CD4-positive, CD25-positive, alpha-beta regulatory T cell (primary cell): ENCODE results near the gene PSEN1. TPM values are rescaled to one million over a fixed set of nuclear protein-coding genes. Genes with fewer than 3 reads are reported as not detected.

ENCODE experiments used
- ATAC-seq, 2 donors: fragments of 150-1000 bp; cut with Tn5 transposase; one replicate each; pipeline ENCODE4 v1.10.0; 2021; ENCODE audit warnings: low read depth in 2 of 2, moderate number of reproducible peaks in 2 of 2, moderate library complexity in 1 of 2
- DNase-seq, 3 donors: peaks; one replicate each; pipeline versions ENCODE4 v3.0.0 to v3.0.0-alpha.2; 2012 to 2022; ENCODE audit warnings: mixed read lengths in 1 of 3
- H3K27ac ChIP-seq: one replicate; pipeline ENCODE4 v1.7.0; 2013; ENCODE audit warnings: mild to moderate bottlenecking, low read length; ENCODE audit not compliant: insufficient read depth, poor library complexity, severe bottlenecking
- H3K27me3 ChIP-seq: one replicate; pipeline ENCODE4 v1.7.0; 2013; ENCODE audit warnings: low read length; ENCODE audit not compliant: control insufficient read depth, insufficient read depth
- H3K36me3 ChIP-seq: one replicate; pipeline ENCODE4 v1.7.0; 2013; ENCODE audit warnings: mild to moderate bottlenecking, low read length, moderate library complexity; ENCODE audit not compliant: control insufficient read depth, insufficient read depth
- H3K4me1 ChIP-seq: 2 replicates; pipeline ENCODE4 v1.7.0; 2013; ENCODE audit warnings: mild to moderate bottlenecking, low read length; ENCODE audit not compliant: insufficient read depth, control insufficient read depth, poor library complexity, severe bottlenecking
- H3K4me3 ChIP-seq: one replicate; pipeline ENCODE4 v1.7.0; 2013; ENCODE audit warnings: low read depth, mild to moderate bottlenecking, low read length, moderate library complexity
- H3K9me3 ChIP-seq, 2 experiments: 1 replicate in 1 of 2; 2 replicates in 1 of 2; pipeline ENCODE4 v1.7.0; 2013; ENCODE audit warnings: low read length in 2 of 2, mild to moderate bottlenecking in 1 of 2, moderate library complexity in 1 of 2; ENCODE audit not compliant: control insufficient read depth in 2 of 2
- H3K27ac Mint-ChIP-seq, 3 donors: one replicate each; pipeline ENCODE4 v1.8.0; 2020 to 2022; ENCODE audit warnings: mild to moderate bottlenecking in 3 of 3, mixed read lengths in 3 of 3, moderate library complexity in 2 of 3
- H3K27me3 Mint-ChIP-seq: one replicate; pipeline ENCODE4 v1.8.0; 2022; ENCODE audit warnings: mild to moderate bottlenecking, mixed read lengths
- H3K36me3 Mint-ChIP-seq: one replicate; pipeline ENCODE4 v1.8.0; 2020; ENCODE audit warnings: mixed read lengths
- H3K4me1 Mint-ChIP-seq, 4 donors: one replicate each; pipeline ENCODE4 v1.8.0; 2020 to 2022; ENCODE audit warnings: mixed read lengths in 4 of 4, mild to moderate bottlenecking in 1 of 4
- H3K4me3 Mint-ChIP-seq, 4 donors: one replicate each; pipeline ENCODE4 v1.8.0; 2020 to 2022; ENCODE audit warnings: mild to moderate bottlenecking in 4 of 4, mixed read lengths in 4 of 4, moderate library complexity in 3 of 4
- H3K9me3 Mint-ChIP-seq, 7 donors: one replicate each; pipeline ENCODE4 v1.8.0; 2020 to 2022; ENCODE audit warnings: mixed read lengths in 7 of 7, mild to moderate bottlenecking in 3 of 7, moderate library complexity in 2 of 7
- polyA plus RNA-seq, 4 donors: library from polyadenylated mRNA; unstranded; fragments of 300-500 nt; fragmentation: Illumina TruSeq; gene quantifications; one replicate each; pipeline ENCODE4 v1.2.3, GENCODE V29; 2021
- total RNA-seq: library from RNA; stranded (reverse); gene quantifications from one replicate; pipeline ENCODE4 v1.2.3, GENCODE V29; 2022

PSEN1 gene
- total and polyA plus RNA-seq, 5 donors from 2014 or later, result 36.6 to 47.5 (median 44.0) TPM

DNA sequence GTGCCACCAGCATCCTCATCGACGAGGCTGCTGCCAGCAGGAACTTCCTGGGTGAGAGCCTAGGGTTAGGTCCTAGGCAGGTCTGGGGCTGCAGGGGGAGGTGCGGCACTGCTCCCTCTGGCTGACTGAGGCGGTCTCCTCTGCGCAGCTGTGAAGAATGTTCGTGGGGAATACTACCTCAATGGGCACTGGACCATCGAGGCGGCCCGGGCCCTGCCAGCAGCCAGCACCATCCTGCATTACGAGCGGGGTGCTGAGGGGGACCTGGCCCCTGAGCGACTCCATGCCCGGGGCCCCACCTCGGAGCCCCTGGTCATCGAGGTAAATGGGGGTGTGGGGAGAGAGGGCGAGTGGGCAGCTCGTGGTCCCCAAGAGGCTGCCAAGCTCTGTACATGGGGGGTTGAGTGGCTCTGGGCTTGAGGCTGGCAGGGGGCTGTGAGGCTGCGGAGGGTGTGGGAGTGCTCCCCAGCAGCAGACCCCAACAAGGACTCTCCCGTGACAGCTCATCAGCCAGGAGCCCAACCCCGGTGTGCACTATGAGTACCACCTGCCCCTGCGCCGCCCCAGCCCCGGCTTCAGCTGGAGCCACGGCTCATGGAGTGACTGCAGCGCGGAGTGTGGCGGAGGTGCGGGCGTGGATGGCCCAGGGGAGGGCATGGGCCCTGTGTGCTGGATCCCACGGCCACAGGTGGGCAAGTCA lies 115.4 kb downstream of the PSEN1 start:
- H3K4me3 Mint-ChIP-seq, result no peak overlapping the region
- Histone ChIP-seq H3K27ac (no peak overlapping the region), H3K27me3 (no peaks in the 10 kb centered on the region), H3K9me3 (no peaks in the 10 kb centered on the region), H3K4me1 (no peaks in the 10 kb centered on the region), H3K36me3 (no peaks in the 10 kb centered on the region), H3K4me3 (no peak overlapping the region)
- H3K27me3 Mint-ChIP-seq, result peaks cover 31% of the 10 kb centered on the region
- peaks cover 0 to 6% (median 0%) of the 10 kb centered on the region in 7 donors for H3K9me3 Mint-ChIP-seq
- peaks cover 3 to 10% (median 7%) of the 10 kb centered on the region in 4 donors for H3K4me1 Mint-ChIP-seq
- ATAC-seq, result no peak
- H3K27ac Mint-ChIP-seq, result no peak overlapping the region
- H3K36me3 Mint-ChIP-seq, result peaks cover 7% of the 10 kb centered on the region
- DNase-seq, result no peak

DNA sequence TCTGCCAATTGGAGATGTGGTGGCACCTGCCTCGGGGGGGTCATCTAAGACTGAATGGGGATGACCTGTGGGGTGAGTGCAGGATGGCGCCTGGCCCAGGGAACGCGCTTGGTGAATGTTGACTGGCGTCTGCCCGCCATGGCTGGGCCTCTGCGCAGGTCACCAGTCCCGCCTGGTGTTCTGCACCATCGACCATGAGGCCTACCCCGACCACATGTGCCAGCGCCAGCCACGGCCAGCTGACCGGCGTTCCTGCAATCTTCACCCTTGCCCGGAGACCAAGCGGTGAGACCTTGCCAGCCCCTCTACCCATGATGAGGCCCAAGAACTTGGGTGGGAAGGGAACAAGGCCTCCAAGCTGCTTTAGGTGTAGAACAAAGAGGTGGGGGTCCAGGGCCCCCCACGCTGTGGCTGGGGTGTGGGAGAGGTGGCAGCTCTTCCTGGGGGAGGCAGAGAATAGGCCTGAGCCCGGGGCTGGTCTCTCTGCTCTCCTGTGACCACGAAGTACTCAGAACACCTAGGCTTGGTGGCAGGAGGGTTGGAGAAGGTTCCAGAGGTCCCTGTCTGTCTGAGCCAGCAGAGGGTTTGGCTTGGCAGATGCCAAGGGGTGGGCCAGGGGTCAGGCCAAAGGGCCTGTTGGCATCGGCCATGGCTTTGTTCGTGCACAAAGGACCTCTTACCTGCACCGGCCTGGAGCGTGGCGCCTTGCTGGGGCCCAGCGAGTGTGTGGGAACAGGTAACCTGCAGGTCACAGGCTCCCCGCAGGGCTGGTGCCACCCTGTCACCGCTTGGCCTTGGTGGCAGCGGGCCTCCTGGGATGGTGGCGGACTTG lies 116.4 kb downstream of the PSEN1 start:
- Histone ChIP-seq H3K9me3 (no peaks in the 10 kb centered on the region), H3K27me3 (no peaks in the 10 kb centered on the region), H3K4me1 (no peaks in the 10 kb centered on the region), H3K4me3 (no peak overlapping the region), H3K36me3 (no peaks in the 10 kb centered on the region), H3K27ac (no peak overlapping the region)
- H3K9me3 Mint-ChIP-seq, result peaks cover 0 to 2% (median 0%) of the 10 kb centered on the region in 7 donors
- H3K36me3 Mint-ChIP-seq, result no peaks in the 10 kb centered on the region
- no peak overlapping the region for H3K27ac Mint-ChIP-seq
- peaks cover 25% of the 10 kb centered on the region for H3K27me3 Mint-ChIP-seq
- ATAC-seq, result no peak
- H3K4me1 Mint-ChIP-seq, result no peaks in the 10 kb centered on the region
- no peak for DNase-seq
- H3K4me3 Mint-ChIP-seq, result no peak overlapping the region

DNA sequence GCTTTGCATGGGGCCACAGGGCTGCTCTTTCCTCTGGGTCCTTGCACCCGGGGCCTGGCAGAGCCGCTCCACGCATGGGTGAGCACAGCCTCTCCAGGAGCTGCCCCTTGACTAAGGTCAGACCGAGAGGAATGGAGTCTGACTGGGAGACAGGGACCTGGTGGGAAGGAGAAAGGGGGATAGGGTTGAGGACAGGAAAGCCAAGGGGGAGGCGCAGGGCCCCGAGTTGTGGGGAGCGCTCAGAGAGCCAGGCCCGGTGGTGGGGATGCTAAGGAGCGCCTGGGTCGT lies 117.0 kb downstream of the PSEN1 start:
- Mint-ChIP-seq H3K9me3 (no peaks in the 10 kb centered on the region), H3K27ac (no peak overlapping the region), H3K36me3 (no peaks in the 10 kb centered on the region), H3K27me3 (peaks cover 25% of the 10 kb centered on the region), H3K4me1 (peaks cover 0 to 2% (median 0%) of the 10 kb centered on the region in 4 donors), H3K4me3 (no peak overlapping the region)
- Histone ChIP-seq H3K4me3 (no peak overlapping the region), H3K9me3 (no peaks in the 10 kb centered on the region), H3K27me3 (no peaks in the 10 kb centered on the region), H3K4me1 (no peaks in the 10 kb centered on the region), H3K36me3 (no peaks in the 10 kb centered on the region), H3K27ac (no peak overlapping the region)
- DNase-seq (no peak), ATAC-seq (no peak)

DNA sequence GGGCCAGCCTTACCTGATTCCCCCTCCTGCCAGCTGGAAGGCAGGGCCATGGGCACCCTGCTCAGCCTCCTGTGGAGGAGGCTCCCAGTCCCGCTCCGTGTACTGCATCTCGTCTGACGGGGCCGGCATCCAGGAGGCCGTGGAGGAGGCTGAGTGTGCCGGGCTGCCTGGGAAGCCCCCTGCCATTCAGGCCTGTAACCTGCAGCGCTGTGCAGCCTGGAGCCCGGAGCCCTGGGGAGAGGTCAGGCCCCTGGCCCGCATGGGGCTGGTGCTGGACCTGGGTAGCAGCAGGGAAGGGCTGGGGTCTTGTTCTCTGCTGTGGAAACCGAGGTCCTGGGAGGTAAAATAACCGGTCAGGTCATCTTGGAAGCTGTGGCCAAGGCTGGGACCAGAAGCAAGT lies 117.4 kb downstream of the PSEN1 start:
- H3K27me3 Mint-ChIP-seq, result peaks cover 22% of the 10 kb centered on the region
- H3K36me3 ChIP-seq, result no peaks in the 10 kb centered on the region
- no peaks in the 10 kb centered on the region for H3K9me3 ChIP-seq
- no peaks in the 10 kb centered on the region for H3K27me3 ChIP-seq
- no peak overlapping the region for H3K27ac Mint-ChIP-seq
- no peak overlapping the region for H3K4me3 Mint-ChIP-seq
- no peaks in the 10 kb centered on the region for H3K9me3 Mint-ChIP-seq
- H3K27ac ChIP-seq, result no peak overlapping the region
- no peak for ATAC-seq
- H3K4me3 ChIP-seq, result no peak overlapping the region
- no peak for DNase-seq
- no peaks in the 10 kb centered on the region for H3K4me1 ChIP-seq
- H3K4me1 Mint-ChIP-seq, result peaks cover 0 to 3% (median 0%) of the 10 kb centered on the region in 4 donors
- no peaks in the 10 kb centered on the region for H3K36me3 Mint-ChIP-seq

DNA sequence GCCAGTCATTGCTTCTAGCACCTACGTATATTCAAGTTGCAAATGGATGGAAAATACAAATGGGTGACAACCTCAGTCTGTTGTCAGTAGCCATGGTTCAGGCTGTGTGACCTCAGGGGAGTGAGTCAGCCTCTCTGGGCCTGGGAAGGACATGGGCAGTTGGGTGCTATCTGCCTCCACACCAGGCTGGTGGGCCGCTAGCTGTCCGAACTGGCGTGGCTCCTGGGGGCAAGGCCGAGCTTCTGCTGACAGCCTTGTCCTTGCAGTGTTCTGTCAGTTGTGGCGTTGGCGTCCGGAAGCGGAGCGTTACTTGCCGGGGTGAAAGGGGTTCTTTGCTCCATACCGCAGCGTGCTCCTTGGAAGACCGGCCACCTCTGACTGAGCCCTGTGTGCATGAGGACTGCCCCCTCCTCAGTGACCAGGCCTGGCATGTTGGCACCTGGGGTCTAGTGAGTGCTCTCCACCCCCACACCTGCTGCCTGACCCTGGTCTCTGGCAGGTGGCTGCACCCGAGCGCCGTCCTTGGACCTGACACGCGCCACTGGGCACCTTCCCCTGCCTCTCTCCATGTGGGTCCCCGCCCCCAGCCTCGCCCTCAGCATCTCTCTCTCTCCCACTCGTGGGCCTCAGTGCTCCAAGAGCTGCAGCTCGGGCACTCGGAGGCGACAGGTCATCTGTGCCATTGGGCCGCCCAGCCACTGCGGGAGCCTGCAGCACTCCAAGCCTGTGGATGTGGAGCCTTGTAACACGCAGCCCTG lies 118.1 kb downstream of the PSEN1 start:
- Histone ChIP-seq H3K27me3 (no peaks in the 10 kb centered on the region), H3K4me3 (no peak overlapping the region), H3K36me3 (no peaks in the 10 kb centered on the region), H3K4me1 (no peaks in the 10 kb centered on the region), H3K27ac (no peak overlapping the region), H3K9me3 (no peaks in the 10 kb centered on the region)
- DNase-seq (no peak), ATAC-seq (no peak)
- Mint-ChIP-seq H3K27me3 (peaks cover 15% of the 10 kb centered on the region), H3K4me1 (peaks cover 0 to 3% (median 0%) of the 10 kb centered on the region in 4 donors), H3K27ac (no peak overlapping the region), H3K36me3 (no peaks in the 10 kb centered on the region), H3K9me3 (no peaks in the 10 kb centered on the region), H3K4me3 (no peak overlapping the region)

DNA sequence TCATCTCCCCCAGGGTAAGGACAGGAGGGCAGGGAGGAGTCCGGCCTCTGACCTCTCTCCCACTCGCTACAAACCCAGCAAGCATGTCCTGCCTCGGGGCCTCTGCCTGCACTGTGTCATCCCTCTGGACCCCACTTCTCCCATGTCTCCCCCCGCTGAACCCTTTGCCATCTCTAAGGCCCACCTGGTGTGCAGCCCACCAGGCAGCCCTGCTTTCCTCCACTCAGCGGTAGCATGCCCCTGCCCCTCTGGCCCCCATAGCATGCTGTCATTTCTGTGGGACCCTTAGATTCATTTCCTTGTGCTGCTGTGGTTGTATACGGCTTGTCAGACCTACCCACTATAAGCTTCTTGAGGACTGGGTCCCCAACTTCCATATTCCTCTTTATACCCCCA lies 118.7 kb downstream of the PSEN1 start:
- Mint-ChIP-seq H3K27ac (no peak overlapping the region), H3K27me3 (peaks cover 9% of the 10 kb centered on the region)

DNA sequence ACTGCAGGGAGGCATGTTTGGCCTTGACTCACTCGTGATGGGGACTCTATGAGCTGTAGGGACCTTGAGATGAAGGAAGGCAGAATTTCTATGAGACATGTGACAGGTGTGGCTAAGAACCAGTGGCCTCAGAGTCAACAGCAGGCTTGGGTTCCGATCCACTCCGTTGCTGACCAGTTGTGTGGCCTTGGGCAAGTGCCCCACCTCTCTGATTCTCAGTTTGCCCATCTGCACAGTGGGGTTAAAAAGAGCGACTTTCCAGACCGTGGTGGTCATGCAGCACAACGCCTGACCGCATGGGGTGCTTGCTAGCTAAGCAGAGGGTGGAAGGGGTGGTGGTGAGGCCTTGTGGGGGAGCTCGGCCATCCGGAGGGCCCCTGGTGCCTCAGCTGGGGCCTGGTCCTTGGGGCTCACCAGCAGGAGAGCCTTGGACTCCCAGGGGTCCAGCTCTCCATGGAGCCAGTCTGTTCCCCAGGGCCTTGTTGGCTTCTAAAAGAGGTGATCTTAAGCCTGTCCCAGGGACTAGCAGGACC lies 119.5 kb downstream of the PSEN1 start:
- ATAC-seq, result no peak
- peaks cover 4% of the 10 kb centered on the region for H3K27me3 Mint-ChIP-seq
- no peaks in the 10 kb centered on the region for H3K36me3 Mint-ChIP-seq
- Histone ChIP-seq H3K4me3 (no peak overlapping the region), H3K27ac (no peak overlapping the region), H3K27me3 (no peaks in the 10 kb centered on the region), H3K4me1 (no peaks in the 10 kb centered on the region), H3K36me3 (no peaks in the 10 kb centered on the region), H3K9me3 (no peaks in the 10 kb centered on the region)
- no peak for DNase-seq
- no peak overlapping the region for H3K4me3 Mint-ChIP-seq
- H3K4me1 Mint-ChIP-seq, result peaks cover 0 to 3% (median 0%) of the 10 kb centered on the region in 4 donors
- no peaks in the 10 kb centered on the region for H3K9me3 Mint-ChIP-seq
- no peak overlapping the region for H3K27ac Mint-ChIP-seq

More for the DNA sequence above, 118.7 kb downstream of the PSEN1 start:
- Mint-ChIP-seq H3K4me1 (peaks cover 0 to 3% (median 0%) of the 10 kb centered on the region in 4 donors), H3K4me3 (no peak overlapping the region), H3K9me3 (no peaks in the 10 kb centered on the region), H3K36me3 (no peaks in the 10 kb centered on the region)
- H3K27me3 ChIP-seq, result no peaks in the 10 kb centered on the region
- no peak overlapping the region for H3K4me3 ChIP-seq
- no peaks in the 10 kb centered on the region for H3K9me3 ChIP-seq
- H3K36me3 ChIP-seq, result no peaks in the 10 kb centered on the region
- ATAC-seq (no peak), DNase-seq (no peak)
- H3K27ac ChIP-seq, result no peak overlapping the region
- H3K4me1 ChIP-seq, result no peaks in the 10 kb centered on the region
